Measurements from ENCODE around the gene SNX8. TPM values are rescaled to one million over a fixed set of nuclear protein-coding genes. Genes with fewer than 3 reads are reported as not detected.
A peak's percentile ranks its signal among the peaks of the same experiment; 100 is the strongest.

The SNX8 gene
- total RNA-seq, 2 donors from 2014 or later: 53.0 to 53.2 TPM

DNA sequence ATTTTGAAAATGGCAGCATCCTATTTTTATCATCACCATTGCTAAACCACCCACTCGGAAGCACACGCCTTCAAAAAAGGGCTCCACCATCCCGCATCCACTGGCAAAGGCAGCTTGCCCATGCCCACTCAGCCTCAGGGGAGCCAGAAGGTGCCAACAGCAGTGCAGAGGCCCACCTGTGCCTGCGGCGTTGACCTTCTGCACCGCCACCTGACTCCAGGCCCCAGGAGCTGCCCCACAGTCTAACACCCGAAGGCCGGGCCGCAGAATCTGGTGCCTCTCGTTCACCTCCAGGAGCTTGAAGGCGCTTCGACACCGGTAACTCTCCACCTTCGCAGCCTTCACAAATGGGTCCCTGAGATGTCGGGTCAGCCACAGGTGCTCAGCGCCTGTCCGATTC lies 75.0 kb downstream of the SNX8 start:
- no peaks in the 10 kb centered on the region for H3K9me3 ChIP-seq (ENCODE audit: control insufficient read depth, low read length)
- no peaks in the 10 kb centered on the region for H3K27me3 ChIP-seq (ENCODE audit: control insufficient read depth, insufficient read depth, low read length, poor library complexity, severe bottlenecking)
- no peak overlapping the region for H3K27ac ChIP-seq (ENCODE audit: low read depth, low read length)
- H3K36me3 ChIP-seq (ENCODE audit: control insufficient read depth, insufficient read depth, low read length): peaks cover 58% of the 10 kb centered on the region
- TF ChIP-seq, protein P1, sequence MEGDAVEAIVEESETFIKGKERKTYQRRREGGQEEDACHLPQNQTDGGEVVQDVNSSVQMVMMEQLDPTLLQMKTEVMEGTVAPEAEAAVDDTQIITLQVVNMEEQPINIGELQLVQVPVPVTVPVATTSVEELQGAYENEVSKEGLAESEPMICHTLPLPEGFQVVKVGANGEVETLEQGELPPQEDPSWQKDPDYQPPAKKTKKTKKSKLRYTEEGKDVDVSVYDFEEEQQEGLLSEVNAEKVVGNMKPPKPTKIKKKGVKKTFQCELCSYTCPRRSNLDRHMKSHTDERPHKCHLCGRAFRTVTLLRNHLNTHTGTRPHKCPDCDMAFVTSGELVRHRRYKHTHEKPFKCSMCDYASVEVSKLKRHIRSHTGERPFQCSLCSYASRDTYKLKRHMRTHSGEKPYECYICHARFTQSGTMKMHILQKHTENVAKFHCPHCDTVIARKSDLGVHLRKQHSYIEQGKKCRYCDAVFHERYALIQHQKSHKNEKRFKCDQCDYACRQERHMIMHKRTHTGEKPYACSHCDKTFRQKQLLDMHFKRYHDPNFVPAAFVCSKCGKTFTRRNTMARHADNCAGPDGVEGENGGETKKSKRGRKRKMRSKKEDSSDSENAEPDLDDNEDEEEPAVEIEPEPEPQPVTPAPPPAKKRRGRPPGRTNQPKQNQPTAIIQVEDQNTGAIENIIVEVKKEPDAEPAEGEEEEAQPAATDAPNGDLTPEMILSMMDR (conservative IDR thresholded peaks at IDR 0.05): no peak
- Mint-ChIP-seq H3K27ac (no peak overlapping the region), H3K4me3 (peak overlapping the region; percentile 8), H3K36me3 (ENCODE audit: low read depth) (peaks cover 54% of the 10 kb centered on the region), H3K4me1 (peaks cover 8% of the 10 kb centered on the region), H3K27me3 (ENCODE audit: insufficient read depth) (no peaks in the 10 kb centered on the region), H3K9me3 (no peaks in the 10 kb centered on the region)
- H3K4me3 ChIP-seq (ENCODE audit: low read length): no peak overlapping the region
- DNase-seq: no peak
- 94 to 96% methylated on average over 15 to 17 of the region's 17 CpGs for WGBS, 2 experiments (ENCODE audit: insufficient coverage in 1 of 2, insufficient read length in 1 of 2)
- H3K9ac ChIP-seq (ENCODE audit: extremely low read depth, low read length, poor library complexity, severe bottlenecking): no peak overlapping the region
- no peaks in the 10 kb centered on the region for H3K4me1 ChIP-seq (ENCODE audit: control insufficient read depth, insufficient read depth, low read length)

DNA sequence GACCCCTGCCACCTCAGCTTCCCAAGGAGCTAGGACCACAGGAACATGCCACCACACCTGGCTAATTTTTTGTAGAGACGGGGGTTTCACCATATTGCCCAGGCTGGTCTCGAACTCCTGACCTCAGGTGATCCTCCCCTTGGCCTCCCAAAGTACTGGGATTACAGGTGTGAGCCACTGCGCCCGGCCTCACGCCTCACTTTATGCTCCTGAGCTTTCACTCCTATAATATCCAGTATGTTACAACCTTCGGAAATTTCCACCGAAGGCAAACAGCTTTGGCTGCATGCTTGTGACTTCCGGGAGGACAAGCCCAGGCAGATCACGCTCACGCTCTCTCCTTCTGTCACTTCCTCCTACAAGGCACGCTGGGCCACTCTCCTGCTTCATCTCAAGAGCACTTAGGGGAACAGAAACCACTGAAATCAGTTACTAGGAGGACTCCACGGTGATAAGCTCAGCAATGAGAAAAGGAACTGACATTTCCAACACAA lies 77.1 kb downstream of the SNX8 start:
- TF ChIP-seq, protein P1 (conservative IDR thresholded peaks at IDR 0.05): no peak
- Mint-ChIP-seq H3K9me3 (no peaks in the 10 kb centered on the region), H3K36me3 (ENCODE audit: low read depth) (peaks cover 56% of the 10 kb centered on the region), H3K4me3 (no peak overlapping the region), H3K27ac (no peak overlapping the region), H3K4me1 (peaks cover 4% of the 10 kb centered on the region), H3K27me3 (ENCODE audit: insufficient read depth) (no peaks in the 10 kb centered on the region)
- Histone ChIP-seq H3K27me3 (ENCODE audit: control insufficient read depth, insufficient read depth, low read length, poor library complexity, severe bottlenecking) (no peaks in the 10 kb centered on the region), H3K36me3 (ENCODE audit: control insufficient read depth, insufficient read depth, low read length) (peaks cover 63% of the 10 kb centered on the region), H3K9ac (ENCODE audit: extremely low read depth, low read length, poor library complexity, severe bottlenecking) (no peak overlapping the region), H3K9me3 (ENCODE audit: control insufficient read depth, low read length) (no peaks in the 10 kb centered on the region), H3K4me3 (ENCODE audit: low read length) (no peak overlapping the region), H3K4me1 (ENCODE audit: control insufficient read depth, insufficient read depth, low read length) (no peaks in the 10 kb centered on the region), H3K27ac (ENCODE audit: low read depth, low read length) (no peak overlapping the region)
- DNase-seq: no peak
- WGBS, 2 experiments (ENCODE audit: insufficient coverage in 1 of 2, insufficient read length in 1 of 2): 91 to 92% methylated on average over 11 to 12 of the region's 12 CpGs

- DNase-seq: no peak
- Mint-ChIP-seq H3K27me3 (ENCODE audit: insufficient read depth) (no peaks in the 10 kb centered on the region), H3K4me3 (peak overlapping the region; percentile 82), H3K4me1 (peaks cover 9% of the 10 kb centered on the region), H3K27ac (no peak overlapping the region), H3K36me3 (ENCODE audit: low read depth) (peaks cover 56% of the 10 kb centered on the region), H3K9me3 (no peaks in the 10 kb centered on the region)
- H3K9ac ChIP-seq (ENCODE audit: extremely low read depth, low read length, poor library complexity, severe bottlenecking): no peak overlapping the region
- no peaks in the 10 kb centered on the region for H3K4me1 ChIP-seq (ENCODE audit: control insufficient read depth, insufficient read depth, low read length)
- H3K27ac ChIP-seq (ENCODE audit: low read depth, low read length): no peak overlapping the region
- no peaks in the 10 kb centered on the region for H3K27me3 ChIP-seq (ENCODE audit: control insufficient read depth, insufficient read depth, low read length, poor library complexity, severe bottlenecking)
- TF ChIP-seq, protein P1 (conservative IDR thresholded peaks at IDR 0.05): no peak
- no peak overlapping the region for H3K4me3 ChIP-seq (ENCODE audit: low read length)
- H3K9me3 ChIP-seq (ENCODE audit: control insufficient read depth, low read length): no peaks in the 10 kb centered on the region
- peaks cover 66% of the 10 kb centered on the region for H3K36me3 ChIP-seq (ENCODE audit: control insufficient read depth, insufficient read depth, low read length)
- 98 to 100% methylated on average over 2 to 3 of the region's 3 CpGs for WGBS, 2 experiments (ENCODE audit: insufficient coverage in 1 of 2, insufficient read length in 1 of 2)
These were observed 80.3 kb downstream of the SNX8 start for GRCh38 chr7:2233926-2234325.

Measured in endodermal cell (in vitro differentiated cells).